HepG2 (cell line): ENCODE measurements around the gene CUL5. TPM values are rescaled to one million over a fixed set of nuclear protein-coding genes. Genes with fewer than 3 reads are reported as not detected.

Experiments used
- ASH2L ChIP-seq: fragments of 300-600, 200-600 bp; sonication (generic); IDR thresholded peaks from 2 replicates; pipeline ENCODE4 v1.7.0; 2017; ENCODE audit warnings: low read depth, mild to moderate bottlenecking, moderate library complexity, mixed read lengths, low read length; ENCODE audit not compliant: insufficient read length
- BHLHE40 ChIP-seq: IDR thresholded peaks from 2 replicates; pipeline ENCODE4 v1.6.1; 2011; ENCODE audit warnings: low read length, improper control_type of control experiment
- CEBPB ChIP-seq: IDR thresholded peaks from 2 replicates; pipeline ENCODE4 v1.6.1; 2011; ENCODE audit warnings: low read depth, low read length, improper control_type of control experiment, borderline replicate concordance
- FOXA3 ChIP-seq: IDR thresholded peaks from 2 replicates; pipeline ENCODE4 v1.6.1; 2016; ENCODE audit warnings: missing genetic modification reagents, missing compliant biosample characterization
- GPN1 ChIP-seq: sonication (generic); formaldehyde crosslinking; IDR thresholded peaks from 2 replicates; pipeline ENCODE4 v1.5.1; 2020; ENCODE audit warnings: missing genetic modification reagents, borderline replicate concordance
- HMG20A ChIP-seq: IDR thresholded peaks from 2 replicates; pipeline ENCODE4 v1.6.1; 2016; ENCODE audit warnings: borderline replicate concordance
- HNRNPUL1 ChIP-seq: fragments of 200-400 bp; formaldehyde crosslinking; IDR thresholded peaks from 2 replicates; pipeline ENCODE4 v1.6.1; 2017; ENCODE audit warnings: low read depth, mild to moderate bottlenecking, low read length, moderate library complexity
- KDM1A ChIP-seq: IDR thresholded peaks from 2 replicates; pipeline ENCODE4 v1.6.1; 2016; ENCODE audit warnings: missing compliant biosample characterization
- MBD4 ChIP-seq: IDR thresholded peaks from 2 replicates; pipeline ENCODE4 v1.6.1; 2012; ENCODE audit warnings: low read length, inconsistent platforms, borderline replicate concordance
- MLXIP ChIP-seq: sonication (generic); formaldehyde crosslinking; IDR thresholded peaks from 2 replicates; pipeline ENCODE4 v1.9.0; 2021; ENCODE audit warnings: missing genetic modification reagents, borderline replicate concordance
- MTF2 ChIP-seq: sonication (generic); formaldehyde crosslinking; IDR thresholded peaks from 2 replicates; pipeline ENCODE4 v1.5.0; 2020; ENCODE audit warnings: missing genetic modification reagents, borderline replicate concordance
- NCOA5 ChIP-seq: sonication (generic); formaldehyde crosslinking; IDR thresholded peaks from 2 replicates; pipeline ENCODE4 v1.4.0; 2020; ENCODE audit warnings: missing genetic modification reagents
- PRDM15 ChIP-seq: sonication (generic); formaldehyde crosslinking; IDR thresholded peaks from 2 replicates; pipeline ENCODE4 v1.4.0; 2020; ENCODE audit warnings: missing genetic modification reagents
- SALL1 ChIP-seq: sonication (generic); formaldehyde crosslinking; IDR thresholded peaks from 2 replicates; pipeline ENCODE4 v1.8.0; 2022; ENCODE audit warnings: mild to moderate bottlenecking, missing genetic modification reagents
- SALL2 ChIP-seq: sonication (generic); formaldehyde crosslinking; IDR thresholded peaks from 2 replicates; pipeline ENCODE4 v1.8.1; 2023; ENCODE audit warnings: mild to moderate bottlenecking, missing genetic modification reagents, inconsistent platforms
- STAG1 ChIP-seq: sonication (generic); formaldehyde crosslinking; IDR thresholded peaks from 2 replicates; pipeline ENCODE4 v1.4.0; 2020; ENCODE audit warnings: missing genetic modification reagents
- ZFP36L2 ChIP-seq: sonication (generic); formaldehyde crosslinking; IDR thresholded peaks from 2 replicates; pipeline ENCODE4 v1.4.0; 2020; ENCODE audit warnings: missing genetic modification reagents
- ZFP82 ChIP-seq: sonication (generic); formaldehyde crosslinking; IDR thresholded peaks from 2 replicates; pipeline ENCODE4 v1.5.1; 2020; ENCODE audit warnings: mild to moderate bottlenecking, missing genetic modification reagents, borderline replicate concordance
- ZNF205 ChIP-seq: IDR thresholded peaks from 2 replicates; pipeline ENCODE4 v1.6.1; 2018; ENCODE audit warnings: missing biosample characterization, missing genetic modification reagents
- ZNF598 ChIP-seq: sonication (generic); formaldehyde crosslinking; IDR thresholded peaks from 2 replicates; pipeline ENCODE4 v1.5.1; 2020; ENCODE audit warnings: mild to moderate bottlenecking, missing genetic modification reagents, borderline replicate concordance
- ZNF614 ChIP-seq: IDR thresholded peaks from 2 replicates; pipeline ENCODE4 v1.6.1; 2018; ENCODE audit warnings: missing biosample characterization, missing genetic modification reagents, inconsistent platforms, borderline replicate concordance
- polyA plus RNA-seq, 8 experiments: library from polyadenylated mRNA; depleted of rRNA in 3 of 8; stranded (reverse) in 7 of 8; unstranded in 1 of 8; fragments of >200 nt; fragmentation: Illumina TruSeq in 4 of 8; extraction: Trizol in 4 of 8; gene quantifications; 2 replicates each; pipeline versions ENCODE4 v1.2.1 to v1.2.3, GENCODE V29; 2011 to 2016; ENCODE audit warnings: low read depth in 4 of 8, missing spikeins in 1 of 8, mixed read lengths in 1 of 8; ENCODE audit not compliant: insufficient read depth in 1 of 8
- total RNA-seq, 5 experiments: library from RNA; depleted of rRNA; stranded (reverse); fragments of >200 nt; fragmentation: Illumina TruSeq; extraction: Trizol; gene quantifications; 2 replicates each; pipeline ENCODE4 v1.2.3, GENCODE V29; 2016; ENCODE audit warnings: low read depth in 1 of 5

The CUL5 gene
- total and polyA plus RNA-seq, 2 of the 13 experiments (the other 11 are each of a cell fraction or from before 2014, with no cell fraction given): 7.0 to 24.7 TPM

GRCh38 chr11:108121274-108122155 is 112.8 kb downstream of the CUL5 start, which contains the start of gene ACAT1 (continued):
- no peak for TF ChIP-seq MLXIP
- 0 out of 2 replicates have a peak, but pooled peaks have one; percentile 2 for TF ChIP-seq STAG1 (CRISPR knock-in tag)
- peak; percentile 67; the same call in 1 of the 2 replicates for TF ChIP-seq SALL1 (CRISPR knock-in tag)
- peak; percentile 85 for TF ChIP-seq ASH2L
- TF ChIP-seq BHLHE40: peak; percentile 56; the same call in 1 of the 2 replicates
- no peak for TF ChIP-seq ZFP82 (CRISPR knock-in tag)
- no peak for TF ChIP-seq CEBPB
- TF ChIP-seq KDM1A (CRISPR knock-in tag): no peak
- TF ChIP-seq MTF2 (CRISPR knock-in tag): no peak
- TF ChIP-seq ZNF205 (CRISPR knock-in tag): no peak
- TF ChIP-seq HNRNPUL1: no peak
- TF ChIP-seq FOXA3: no peak
- TF ChIP-seq MBD4: no peak
- no peak for TF ChIP-seq ZNF614 (CRISPR knock-in tag)
- TF ChIP-seq SALL2 (CRISPR knock-in tag): peak; percentile 72; the same call in 1 of the 2 replicates
- TF ChIP-seq HMG20A (CRISPR knock-in tag): peak; percentile 40; the same call in 1 of the 2 replicates
- TF ChIP-seq PRDM15: no peak
- TF ChIP-seq NCOA5 (CRISPR knock-in tag): no peak
- no peak for TF ChIP-seq GPN1 (CRISPR knock-in tag)
- no peak for TF ChIP-seq ZFP36L2
- peak; percentile 79; the same call in 1 of the 2 replicates for TF ChIP-seq ZNF598
